Activated T-helper 1 cell treated with anti-CD3 and anti-CD28 coated beads, Interleukin-12 subunit alpha, Interleukin-12 subunit beta, Interleukin-2, Interleukin-4 antibody, amounts not matched to agents 30 ng/mL and 10 ng/mL and 1 ng/mL, durations not matched to agents 14 hours and 24 hours and 36 hours (primary cell): ENCODE data around the gene ASTN2. TPM values are rescaled to one million over a fixed set of nuclear protein-coding genes. Genes with fewer than 3 reads are reported as not detected.
"Not testable (repeated sequence)": the region's sequence is repeated elsewhere in the genome, so short reads cannot be mapped to it uniquely, and the experiment has no call there.

Experiments
- DNase-seq: peaks from one replicate; pipeline ENCODE4 v3.0.0; 2021; ENCODE audit warnings: low spot score
- H3K27ac Mint-ChIP-seq: one replicate; pipeline ENCODE4 v1.8.0; 2021; ENCODE audit warnings: mild to moderate bottlenecking, mixed read lengths
- H3K27me3 Mint-ChIP-seq: one replicate; pipeline ENCODE4 v1.8.0; 2022; ENCODE audit warnings: mild to moderate bottlenecking, moderate library complexity, mixed read lengths; ENCODE audit not compliant: insufficient read depth
- H3K36me3 Mint-ChIP-seq: one replicate; pipeline ENCODE4 v1.8.0; 2021; ENCODE audit warnings: low read depth, mixed read lengths
- H3K4me1 Mint-ChIP-seq: one replicate; pipeline ENCODE4 v1.8.0; 2021; ENCODE audit warnings: low read depth, mixed read lengths
- H3K4me3 Mint-ChIP-seq: one replicate; pipeline ENCODE4 v1.8.0; 2021; ENCODE audit warnings: mild to moderate bottlenecking, moderate library complexity, mixed read lengths
- H3K9me3 Mint-ChIP-seq: one replicate; pipeline ENCODE4 v1.8.0; 2021; ENCODE audit warnings: mixed read lengths
- intact Hi-C: fragments of 100-400 bp; cut with micrococcal nuclease; formaldehyde crosslinking; loops from one replicate; pipeline ENCODE4 v1.15.1; 2024
- total RNA-seq: library from RNA; stranded (reverse); gene quantifications from 2 replicates; pipeline ENCODE4 v1.2.3, GENCODE V29; 2022

ASTN2 gene
- total RNA-seq, 1 donor from 2014 or later, result 3.3 TPM

DNA sequence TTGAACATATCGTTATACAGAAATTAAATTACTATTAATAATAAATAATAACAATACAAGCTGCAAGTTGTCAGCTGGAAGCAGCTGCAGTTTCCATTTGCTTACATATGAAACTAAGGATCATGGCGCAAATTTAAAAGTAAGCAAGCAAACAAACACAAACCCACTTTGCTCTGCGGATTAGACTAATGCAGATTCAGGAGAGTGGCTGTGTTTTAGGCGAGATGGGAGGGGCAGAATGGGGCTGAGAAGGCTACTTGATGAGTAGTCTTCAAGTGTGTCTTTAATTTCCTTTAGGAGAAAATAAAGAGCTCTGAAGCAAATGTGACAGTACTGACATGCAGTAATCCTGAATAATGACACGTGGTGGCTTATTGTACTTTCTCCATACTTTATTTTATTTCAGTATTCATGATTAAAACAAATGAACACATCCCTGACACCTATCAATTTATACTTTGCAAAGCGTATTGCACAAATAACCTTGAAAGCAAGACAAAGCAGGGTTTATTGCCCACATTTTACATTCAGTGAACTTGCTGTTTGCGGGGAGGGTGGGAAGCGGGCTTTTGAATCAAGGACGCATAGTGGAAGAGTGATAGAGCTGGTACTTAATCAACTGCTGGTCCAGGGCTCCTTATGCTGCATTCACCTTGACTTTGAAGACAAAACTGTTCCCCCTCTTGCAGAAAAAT lies 949.1 kb downstream of the ASTN2 start:
- no peak for DNase-seq
- no peaks in the 10 kb centered on the region for H3K4me1 Mint-ChIP-seq
- no peaks in the 10 kb centered on the region for H3K27me3 Mint-ChIP-seq
- no peaks in the 10 kb centered on the region for H3K9me3 Mint-ChIP-seq
- no peak overlapping the region for H3K27ac Mint-ChIP-seq
- intact Hi-C loops, result no loop called here
- H3K4me3 Mint-ChIP-seq, result no peak overlapping the region
- H3K36me3 Mint-ChIP-seq, result no peaks in the 10 kb centered on the region

DNA sequence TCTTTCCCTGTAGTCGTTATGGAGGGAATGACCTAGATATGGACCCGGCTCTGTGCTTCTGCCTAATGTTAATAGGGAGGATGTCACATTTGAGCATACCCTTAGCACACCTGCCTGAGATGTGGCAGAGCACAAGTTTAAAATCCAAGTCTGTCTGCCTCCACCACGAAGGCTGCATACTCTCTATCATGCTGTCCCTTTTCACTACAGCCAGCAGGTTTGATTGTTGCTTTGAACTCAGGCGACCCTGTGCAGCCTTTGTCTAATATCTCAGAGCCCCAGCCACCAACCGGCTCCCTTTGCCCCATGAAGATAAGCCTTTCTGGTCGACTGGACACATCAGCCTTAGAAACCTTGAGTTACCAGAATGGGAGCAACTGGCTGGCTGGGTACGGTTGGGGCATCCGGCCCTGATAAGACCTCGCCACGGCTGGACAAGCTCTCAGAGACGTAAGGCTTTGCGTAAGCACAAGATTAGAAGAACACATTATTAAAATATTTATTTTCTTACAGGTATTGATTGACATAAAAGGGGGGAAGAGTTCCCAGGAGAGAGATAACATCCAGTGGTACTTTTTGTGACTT lies 949.8 kb downstream of the ASTN2 start:
- H3K4me1 Mint-ChIP-seq, result no peaks in the 10 kb centered on the region
- no peaks in the 10 kb centered on the region for H3K36me3 Mint-ChIP-seq
- no peak overlapping the region for H3K27ac Mint-ChIP-seq
- H3K27me3 Mint-ChIP-seq, result no peaks in the 10 kb centered on the region
- no peak for DNase-seq
- H3K4me3 Mint-ChIP-seq, result no peak overlapping the region
- H3K9me3 Mint-ChIP-seq, result no peaks in the 10 kb centered on the region
- intact Hi-C loops, result no loop called here

DNA sequence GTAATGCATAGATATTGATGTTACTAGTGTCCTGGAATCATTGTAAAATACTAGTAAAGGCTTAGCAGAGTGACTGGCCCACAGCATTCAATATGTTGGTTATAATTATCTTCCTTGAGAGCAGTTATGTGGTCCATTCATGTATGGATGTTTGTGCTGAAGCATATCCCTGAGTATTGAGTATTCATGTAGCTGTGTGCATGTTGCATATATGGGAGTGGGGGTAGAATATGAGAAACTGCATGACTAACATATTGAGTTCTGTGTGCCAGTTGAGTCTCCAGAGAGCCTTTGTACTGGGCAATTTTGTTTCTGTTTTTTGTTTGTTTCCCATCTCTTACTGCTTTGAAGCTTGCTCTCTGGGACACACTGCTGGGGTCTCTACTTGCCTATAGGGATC lies 950.4 kb downstream of the ASTN2 start:
- H3K27me3 Mint-ChIP-seq, result no peaks in the 10 kb centered on the region
- H3K36me3 Mint-ChIP-seq, result no peaks in the 10 kb centered on the region
- DNase-seq, result no peak
- no peak overlapping the region for H3K27ac Mint-ChIP-seq
- no peaks in the 10 kb centered on the region for H3K9me3 Mint-ChIP-seq
- intact Hi-C loops, result no loop called here
- no peak overlapping the region for H3K4me3 Mint-ChIP-seq
- H3K4me1 Mint-ChIP-seq, result no peaks in the 10 kb centered on the region

DNA sequence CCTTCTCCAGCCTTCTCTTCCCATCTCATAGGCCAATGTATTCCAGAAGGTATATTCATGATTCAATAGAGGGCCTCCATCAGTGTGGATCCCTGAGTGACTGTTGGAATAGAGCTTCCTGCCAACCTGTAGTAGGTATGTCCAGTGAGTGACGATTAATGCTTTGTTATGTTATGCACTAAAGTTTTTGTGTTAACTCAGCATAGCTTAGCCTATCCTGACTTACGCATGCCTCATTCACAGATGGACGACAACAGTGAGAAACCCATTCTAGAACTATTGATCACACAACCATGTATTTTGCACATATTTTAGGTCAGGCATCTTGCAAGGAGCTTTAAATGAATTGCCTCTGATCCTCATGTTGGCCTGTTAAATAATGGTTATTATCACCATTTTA lies 953.2 kb downstream of the ASTN2 start:
- no peak for DNase-seq
- H3K27ac Mint-ChIP-seq, result no peak overlapping the region
- no peaks in the 10 kb centered on the region for H3K9me3 Mint-ChIP-seq
- H3K4me3 Mint-ChIP-seq, result no peak overlapping the region
- intact Hi-C loops, result no loop called here
- H3K36me3 Mint-ChIP-seq, result no peaks in the 10 kb centered on the region
- no peaks in the 10 kb centered on the region for H3K4me1 Mint-ChIP-seq
- no peaks in the 10 kb centered on the region for H3K27me3 Mint-ChIP-seq

DNA sequence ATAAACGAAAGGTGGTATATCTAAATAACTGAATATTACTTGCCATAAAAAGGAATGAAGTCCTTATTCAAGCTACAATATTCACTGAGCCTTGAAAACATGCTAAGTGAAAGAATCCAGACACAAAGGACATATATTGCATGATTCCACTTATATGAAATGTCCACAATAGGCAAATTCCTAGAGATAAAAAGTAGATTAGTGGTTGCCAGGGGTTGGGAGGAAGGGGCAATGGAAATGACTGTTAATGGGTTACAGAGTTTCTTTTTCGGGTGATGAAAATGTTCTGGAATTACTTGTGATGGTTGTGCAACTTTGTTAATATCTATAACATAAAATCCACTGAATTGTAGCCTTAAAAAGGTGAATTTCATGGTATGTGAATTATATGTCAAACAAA lies 954.8 kb downstream of the ASTN2 start:
- no peak overlapping the region for H3K27ac Mint-ChIP-seq
- no peaks in the 10 kb centered on the region for H3K27me3 Mint-ChIP-seq
- no peaks in the 10 kb centered on the region for H3K36me3 Mint-ChIP-seq
- intact Hi-C loops, result no loop called here
- no peaks in the 10 kb centered on the region for H3K4me1 Mint-ChIP-seq
- no peak overlapping the region for H3K4me3 Mint-ChIP-seq
- peaks cover 3% of the 10 kb centered on the region for H3K9me3 Mint-ChIP-seq
- no peak for DNase-seq

DNA sequence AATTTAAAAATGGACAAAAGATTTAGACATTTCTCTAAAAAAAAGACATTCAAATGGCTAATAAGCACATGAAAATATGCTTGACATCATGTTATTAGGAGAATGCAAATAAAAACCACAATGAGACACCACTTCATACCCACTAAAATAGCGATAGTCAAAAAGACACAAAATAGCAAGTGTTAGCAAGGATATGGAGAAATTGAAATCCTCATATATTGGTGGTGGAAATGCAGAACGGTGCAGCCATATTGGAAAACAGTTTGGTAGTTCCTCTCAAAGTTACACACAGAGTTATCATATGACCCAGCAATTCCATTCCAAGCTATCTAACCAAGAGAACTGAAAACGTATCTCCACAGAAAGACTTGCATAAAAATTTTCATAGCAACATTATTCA lies 955.3 kb downstream of the ASTN2 start:
- Mint-ChIP-seq H3K27me3 (no peaks in the 10 kb centered on the region), H3K36me3 (no peaks in the 10 kb centered on the region), H3K27ac (no peak overlapping the region), H3K4me3 (no peak overlapping the region), H3K4me1 (no peaks in the 10 kb centered on the region), H3K9me3 (peaks cover 3% of the 10 kb centered on the region)
- DNase-seq, result no peak
- intact Hi-C loops, result no loop called here

DNA sequence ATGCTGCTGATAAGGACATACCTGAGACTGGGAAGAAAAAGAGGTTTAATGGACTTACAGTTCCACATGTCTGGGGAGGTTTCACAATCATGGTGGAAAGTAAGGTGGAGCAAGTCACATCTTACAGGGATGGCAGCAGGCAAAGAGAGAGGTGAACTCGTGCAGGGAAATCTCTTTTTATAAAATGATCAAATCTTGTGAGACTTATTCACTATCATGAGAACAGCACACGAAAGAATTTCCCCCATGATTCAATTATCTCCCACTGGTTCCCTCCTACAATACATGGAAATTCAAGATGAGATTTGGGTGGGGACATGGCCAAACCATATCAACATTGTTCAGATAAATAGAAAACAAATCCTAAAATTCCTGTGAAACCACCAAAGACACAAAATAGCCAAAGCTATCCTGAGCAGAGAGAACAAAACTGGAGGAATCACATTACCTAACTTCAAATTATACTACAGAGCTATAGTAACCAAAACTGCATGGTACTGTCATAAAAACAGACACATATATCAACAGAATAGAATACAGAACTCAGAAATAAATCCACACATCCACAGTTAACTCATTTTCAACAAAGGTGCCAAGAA lies 958.3 kb downstream of the ASTN2 start:
- H3K27me3 Mint-ChIP-seq, result no peaks in the 10 kb centered on the region
- H3K4me1 Mint-ChIP-seq, result no peaks in the 10 kb centered on the region
- H3K9me3 Mint-ChIP-seq, result peaks cover 3% of the 10 kb centered on the region
- no peaks in the 10 kb centered on the region for H3K36me3 Mint-ChIP-seq
- no peak overlapping the region for H3K4me3 Mint-ChIP-seq
- no peak overlapping the region for H3K27ac Mint-ChIP-seq
- DNase-seq, result no peak
- intact Hi-C loops, result no loop called here

DNA sequence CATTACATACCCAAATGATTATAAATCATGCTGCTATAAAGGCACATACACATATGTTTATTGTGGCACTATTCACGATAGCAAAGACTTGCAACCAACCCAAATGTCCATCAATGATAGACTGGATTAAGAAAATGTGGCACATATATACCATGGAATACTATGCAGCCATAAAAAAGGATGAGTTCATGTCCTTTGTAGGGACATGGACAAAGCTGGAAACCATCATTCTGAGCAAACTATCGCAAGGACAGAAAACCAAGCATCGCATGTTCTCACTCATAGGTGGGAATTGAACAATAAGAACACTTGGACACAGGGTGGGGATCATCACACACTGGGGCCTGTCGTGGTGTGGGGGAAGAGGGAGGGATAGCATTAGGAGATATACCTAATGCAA lies 960.3 kb downstream of the ASTN2 start:
- H3K27ac Mint-ChIP-seq, H3K36me3 Mint-ChIP-seq, H3K4me3 Mint-ChIP-seq, H3K9me3 Mint-ChIP-seq, H3K27me3 Mint-ChIP-seq, intact Hi-C loops, H3K4me1 Mint-ChIP-seq, DNase-seq: not testable (repeated sequence)

DNA sequence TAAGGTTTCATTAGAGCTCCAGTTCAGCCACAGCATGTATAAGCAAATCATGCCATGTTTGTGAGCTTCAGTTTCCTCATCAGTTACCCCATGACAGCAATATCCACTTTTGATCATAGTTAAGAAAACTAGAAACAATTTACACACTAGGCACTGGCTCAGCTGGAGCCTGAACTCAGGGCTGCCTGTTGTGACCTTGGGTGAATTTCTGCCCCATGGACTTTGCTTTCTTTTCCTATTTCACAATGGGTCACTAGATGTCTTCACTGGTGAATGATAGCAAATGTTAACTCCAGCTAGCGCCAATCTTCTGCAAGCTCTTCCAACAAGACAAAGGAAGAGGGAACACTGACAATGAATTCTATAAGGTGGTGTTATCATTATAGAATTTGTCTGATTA lies 961.1 kb downstream of the ASTN2 start:
- Mint-ChIP-seq H3K4me1 (no peaks in the 10 kb centered on the region), H3K27ac (no peak overlapping the region), H3K27me3 (no peaks in the 10 kb centered on the region), H3K36me3 (no peaks in the 10 kb centered on the region), H3K9me3 (peaks cover 3% of the 10 kb centered on the region), H3K4me3 (no peak overlapping the region)
- intact Hi-C loops, result no loop called here
- no peak for DNase-seq

DNA sequence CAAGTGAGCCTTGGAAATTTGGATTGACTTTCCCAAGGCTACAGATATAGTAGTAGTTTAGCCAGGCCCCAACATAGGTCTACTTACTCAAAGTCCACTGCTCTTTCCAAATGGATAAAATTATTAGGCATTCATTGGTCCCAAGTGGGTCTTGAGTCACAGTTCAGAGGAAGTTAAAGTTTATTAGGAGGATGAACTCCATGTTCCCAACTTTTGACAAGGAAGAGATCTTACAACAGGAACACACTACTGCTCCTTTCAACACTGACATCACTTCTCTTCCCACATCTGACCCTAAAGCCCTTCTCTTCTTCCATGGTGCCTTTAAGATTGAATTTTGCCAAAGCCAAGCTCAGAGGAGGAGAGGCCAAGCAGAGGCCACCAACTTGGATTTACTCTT lies 962.2 kb downstream of the ASTN2 start:
- Mint-ChIP-seq H3K36me3 (no peaks in the 10 kb centered on the region), H3K4me1 (no peaks in the 10 kb centered on the region), H3K4me3 (no peak overlapping the region), H3K9me3 (peaks cover 3% of the 10 kb centered on the region), H3K27me3 (no peaks in the 10 kb centered on the region), H3K27ac (no peak overlapping the region)
- intact Hi-C loops, result no loop called here
- no peak for DNase-seq

DNA sequence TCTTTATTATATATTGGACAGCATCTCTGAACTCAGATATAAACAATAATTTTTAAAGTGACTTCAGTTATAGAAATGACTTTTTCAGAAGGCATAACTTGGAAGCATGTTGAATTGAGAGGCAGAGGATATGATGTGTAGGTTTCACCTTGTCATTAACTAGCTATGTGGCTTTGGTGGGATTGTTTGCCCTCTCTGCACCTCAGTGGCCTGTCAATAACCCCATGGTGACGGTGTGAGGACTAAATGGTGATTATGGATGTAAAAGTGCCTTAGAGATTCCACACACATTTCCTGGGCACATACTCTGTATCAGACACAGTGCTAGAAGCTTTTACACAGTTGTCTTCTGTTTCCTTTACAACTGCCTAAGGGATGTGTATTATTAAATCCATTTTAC lies 962.6 kb downstream of the ASTN2 start:
- H3K4me3 Mint-ChIP-seq, result no peak overlapping the region
- H3K9me3 Mint-ChIP-seq, result peaks cover 3% of the 10 kb centered on the region
- intact Hi-C loops, result no loop called here
- H3K36me3 Mint-ChIP-seq, result no peaks in the 10 kb centered on the region
- H3K4me1 Mint-ChIP-seq, result no peaks in the 10 kb centered on the region
- H3K27ac Mint-ChIP-seq, result no peak overlapping the region
- no peak for DNase-seq
- H3K27me3 Mint-ChIP-seq, result no peaks in the 10 kb centered on the region

DNA sequence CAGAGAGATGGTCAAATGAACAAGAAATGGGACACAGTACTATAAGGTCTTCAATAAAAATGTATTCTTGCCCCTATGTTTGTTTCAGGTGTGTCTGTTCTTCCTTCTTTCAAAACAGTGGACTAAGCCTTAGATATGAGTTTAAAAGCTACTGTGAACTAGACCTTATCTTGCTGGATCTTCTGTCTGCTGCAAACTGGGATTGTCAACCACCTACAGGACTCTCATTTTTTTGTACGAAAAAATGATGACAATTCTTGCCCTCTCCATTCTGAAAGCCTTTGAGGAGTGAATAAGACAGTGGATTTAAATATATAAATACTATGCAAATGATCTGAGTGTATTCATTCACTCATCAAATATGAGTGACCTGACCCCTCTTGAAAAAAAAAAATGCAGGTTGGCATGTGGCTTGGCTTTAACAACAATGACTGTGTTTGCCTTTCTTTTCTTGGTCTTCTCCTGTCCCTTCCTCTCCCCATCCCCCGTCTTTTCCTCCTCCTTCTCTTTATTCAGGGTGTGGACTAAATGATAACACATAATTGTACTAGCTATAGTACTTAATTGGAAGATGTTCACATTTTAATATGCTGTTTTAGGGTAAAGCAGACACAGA lies 963.2 kb downstream of the ASTN2 start:
- H3K27me3 Mint-ChIP-seq, result no peaks in the 10 kb centered on the region
- H3K36me3 Mint-ChIP-seq, result no peaks in the 10 kb centered on the region
- DNase-seq, result no peak
- no peak overlapping the region for H3K27ac Mint-ChIP-seq
- intact Hi-C loops, result no loop called here
- no peaks in the 10 kb centered on the region for H3K4me1 Mint-ChIP-seq
- no peak overlapping the region for H3K4me3 Mint-ChIP-seq
- peaks cover 3% of the 10 kb centered on the region for H3K9me3 Mint-ChIP-seq

DNA sequence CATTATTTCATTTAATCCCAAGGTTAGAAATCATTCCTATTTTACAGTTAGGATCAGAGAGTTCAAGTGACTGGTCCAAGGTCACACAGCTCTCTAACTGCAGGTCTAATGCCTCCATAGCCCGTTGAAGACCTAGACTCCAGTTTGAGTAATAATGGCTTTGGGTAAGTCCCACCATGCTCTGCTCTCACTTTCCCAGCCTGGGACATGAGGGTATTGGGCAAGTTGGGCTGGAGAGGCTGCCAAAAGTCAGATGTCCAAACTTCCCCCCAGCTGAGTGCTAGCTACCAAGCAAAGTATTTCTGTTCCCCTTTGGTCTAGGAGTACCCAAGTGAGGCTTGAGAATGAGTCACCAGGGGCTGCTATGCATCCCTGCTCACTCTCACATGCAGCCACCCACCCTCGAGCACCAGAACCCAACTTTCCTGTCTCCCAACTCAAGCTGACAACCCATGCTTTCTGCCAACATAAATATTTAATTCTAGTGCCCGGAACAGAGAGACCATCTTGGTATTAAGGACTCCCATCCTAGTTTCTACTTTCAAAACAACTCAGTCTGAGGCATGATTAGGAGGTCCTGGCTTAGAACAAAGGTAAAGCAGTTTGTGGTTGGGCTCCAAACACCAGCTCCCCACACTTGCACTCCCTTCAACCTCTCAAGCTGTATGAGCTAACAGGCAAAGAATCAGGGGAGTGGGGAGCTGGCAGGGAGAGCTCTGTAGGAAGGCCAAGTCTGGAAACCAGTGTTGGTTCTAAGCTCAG lies 964.3 kb downstream of the ASTN2 start:
- intact Hi-C loops, result no loop called here
- H3K27ac Mint-ChIP-seq, result no peak overlapping the region
- no peaks in the 10 kb centered on the region for H3K27me3 Mint-ChIP-seq
- no peaks in the 10 kb centered on the region for H3K36me3 Mint-ChIP-seq
- H3K9me3 Mint-ChIP-seq, result no peaks in the 10 kb centered on the region
- no peak overlapping the region for H3K4me3 Mint-ChIP-seq
- no peak for DNase-seq
- no peaks in the 10 kb centered on the region for H3K4me1 Mint-ChIP-seq
